DND-41 (cell line): ENCODE measurements around the gene UBE3C.

Source experiments
- ATAC-seq: fragments of 200-7000 bp; cut with Tn5 transposase; 3 replicates; pipeline ENCODE4 v1.9.1; 2021; ENCODE audit warnings: low read depth; ENCODE audit not compliant: insufficient read depth
- DNase-seq: peaks from one replicate; pipeline ENCODE4 v3.0.0-alpha.2; 2020
- H2AFZ ChIP-seq: 2 replicates; pipeline ENCODE4 v1.6.0; 2012; ENCODE audit warnings: low read depth, low read length
- H3K27ac ChIP-seq: 2 replicates; pipeline ENCODE4 v1.5.1; 2012; ENCODE audit warnings: low read length, inconsistent platforms
- H3K27me3 ChIP-seq: fragments of 200-600 bp; sonication (generic); 2 replicates; pipeline ENCODE4 v1.6.0; 2012; ENCODE audit warnings: low read length, mild to moderate bottlenecking, inconsistent platforms; ENCODE audit not compliant: insufficient read depth, poor library complexity
- H3K36me3 ChIP-seq: 2 replicates; pipeline ENCODE4 v1.5.1; 2012; ENCODE audit warnings: low read length, inconsistent platforms; ENCODE audit not compliant: insufficient read depth
- H3K4me1 ChIP-seq: 2 replicates; pipeline ENCODE4 v1.5.1; 2012; ENCODE audit warnings: mild to moderate bottlenecking, low read length; ENCODE audit not compliant: insufficient read depth
- H3K4me2 ChIP-seq: 2 replicates; pipeline ENCODE4 v1.6.0; 2012; ENCODE audit warnings: mild to moderate bottlenecking, moderate library complexity, low read length, inconsistent platforms; ENCODE audit not compliant: insufficient read depth
- H3K4me3 ChIP-seq, 2 experiments: fragments of 200-600 bp in 1 of 2; shearing (Covaris generic) in 1 of 2; 2 replicates each; pipeline ENCODE4 v1.5.1; 2012 to 2016; ENCODE audit warnings: inconsistent platforms in 2 of 2, low read length in 2 of 2, mild to moderate bottlenecking in 2 of 2, low read depth in 1 of 2, moderate library complexity in 1 of 2
- H3K79me2 ChIP-seq: 2 replicates; pipeline ENCODE4 v1.6.0; 2012; ENCODE audit warnings: low read length, inconsistent platforms; ENCODE audit not compliant: insufficient read depth
- H3K9ac ChIP-seq: 2 replicates; pipeline ENCODE4 v1.6.0; 2012; ENCODE audit warnings: low read depth, mild to moderate bottlenecking, inconsistent platforms, low read length, moderate library complexity
- H3K9me3 ChIP-seq: 2 replicates; pipeline ENCODE4 v1.5.1; 2012; ENCODE audit warnings: low read length, moderate library complexity, mild to moderate bottlenecking, inconsistent platforms; ENCODE audit not compliant: insufficient read depth, severe bottlenecking
- H4K20me1 ChIP-seq: 2 replicates; pipeline ENCODE4 v1.6.0; 2012; ENCODE audit warnings: low read length; ENCODE audit not compliant: insufficient read depth
- CTCF ChIP-seq: IDR thresholded peaks from 2 replicates; pipeline ENCODE4 v1.5.1; 2012; ENCODE audit warnings: borderline replicate concordance, low read length, moderate library complexity, mild to moderate bottlenecking; ENCODE audit not compliant: poor library complexity, severe bottlenecking; ENCODE audit errors: extremely low read depth
- EZH2 ChIP-seq: IDR thresholded peaks from 3 replicates; pipeline ENCODE4 v1.6.1; 2012; ENCODE audit warnings: borderline replicate concordance, low read depth, mild to moderate bottlenecking, moderate library complexity, low read length, inconsistent platforms; ENCODE audit not compliant: severe bottlenecking

Gene UBE3C

GRCh38 chr7:157211690-157212089 lies 73.0 kb downstream of the UBE3C start:
- Histone ChIP-seq H4K20me1 (no peaks in the 10 kb centered on the region), H3K4me3 (no peak overlapping the region), H3K9me3 (no peaks in the 10 kb centered on the region), H3K4me2 (no peak overlapping the region), H3K79me2 (no peaks in the 10 kb centered on the region), H3K36me3 (peaks cover 75% of the 10 kb centered on the region), H2AFZ (no peak overlapping the region), H3K27me3 (no peaks in the 10 kb centered on the region), H3K9ac (no peak overlapping the region), H3K27ac (no peak overlapping the region), H3K4me1 (no peaks in the 10 kb centered on the region)
- TF ChIP-seq CTCF (no peak), EZH2 (no peak)
- ATAC-seq (peak; percentile 45; the same call in 1 of the 3 replicates), DNase-seq (no peak)

- Histone ChIP-seq H3K4me1 (no peaks in the 10 kb centered on the region), H3K4me3 (no peak overlapping the region), H3K4me2 (no peak overlapping the region), H2AFZ (no peak overlapping the region), H3K9ac (no peak overlapping the region), H4K20me1 (no peaks in the 10 kb centered on the region), H3K36me3 (peaks cover 85% of the 10 kb centered on the region), H3K27ac (no peak overlapping the region), H3K9me3 (no peaks in the 10 kb centered on the region), H3K79me2 (no peaks in the 10 kb centered on the region), H3K27me3 (no peaks in the 10 kb centered on the region)
- no peak for ATAC-seq
- TF ChIP-seq EZH2 (no peak), CTCF (no peak)
- no peak for DNase-seq
Measured at GRCh38 chr7:157219154-157219553, 80.4 kb downstream of the UBE3C start.

- Histone ChIP-seq H4K20me1 (no peaks in the 10 kb centered on the region), H2AFZ (no peak overlapping the region), H3K9ac (no peak overlapping the region), H3K79me2 (no peaks in the 10 kb centered on the region), H3K27me3 (no peaks in the 10 kb centered on the region), H3K36me3 (peaks cover 83% of the 10 kb centered on the region), H3K4me1 (no peaks in the 10 kb centered on the region), H3K27ac (no peak overlapping the region), H3K9me3 (no peaks in the 10 kb centered on the region), H3K4me3 (no peak overlapping the region), H3K4me2 (no peak overlapping the region)
- no peak for TF ChIP-seq CTCF
- TF ChIP-seq EZH2: no peak
- DNase-seq (no peak), ATAC-seq (no peak)
Measured at GRCh38 chr7:157220916-157221569, 82.3 kb downstream of the UBE3C start.
